B cell (primary cell): Measurements from ENCODE around the gene CFAP65.

Source experiments
- CTCF ChIP-seq: fragments of 200-600 bp; IDR thresholded peaks from one replicate; pipeline ENCODE4 v1.8.0; 2022; ENCODE audit warnings: antibody characterized with exemption, mild to moderate bottlenecking
- EZH2 ChIP-seq: IDR thresholded peaks from 2 replicates; pipeline ENCODE4 v1.6.1; 2012; ENCODE audit warnings: borderline replicate concordance, low read depth, mild to moderate bottlenecking, moderate library complexity, low read length; ENCODE audit not compliant: insufficient read depth, poor library complexity, severe bottlenecking

GRCh38 chr2:218990052-218990451, 51.3 kb downstream of the CFAP65 start:
- TF ChIP-seq EZH2 (no peak), CTCF (no peak)
